ENCODE results near the gene ZMAT3.

ZMAT3 gene

GRCh38 chr3:179021119-179021903 lies 50.3 kb downstream of the ZMAT3 start:
- DNase-seq (ENCODE audit: low read depth) = no peak

DNA sequence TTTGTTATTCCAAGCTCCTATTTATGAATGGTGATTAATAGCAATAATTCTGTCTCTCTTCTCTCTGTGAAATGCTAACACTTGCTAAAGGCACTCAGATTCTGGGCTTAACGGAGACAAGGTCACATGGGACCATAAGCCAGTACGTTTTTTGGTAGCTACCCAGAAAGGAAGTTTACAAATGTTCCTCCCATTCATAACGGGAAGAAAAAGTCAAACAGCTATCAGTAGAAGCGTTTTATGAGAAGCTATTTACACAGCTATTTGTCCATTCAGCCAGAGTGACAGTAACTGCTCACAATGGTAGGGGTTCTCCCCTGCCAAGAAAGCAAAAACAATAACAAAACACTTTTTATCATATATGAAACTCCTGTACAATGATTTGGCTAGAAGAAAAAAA lies 51.5 kb downstream of the ZMAT3 start:
- DNase-seq (ENCODE audit: low read depth) = no peak

DNA sequence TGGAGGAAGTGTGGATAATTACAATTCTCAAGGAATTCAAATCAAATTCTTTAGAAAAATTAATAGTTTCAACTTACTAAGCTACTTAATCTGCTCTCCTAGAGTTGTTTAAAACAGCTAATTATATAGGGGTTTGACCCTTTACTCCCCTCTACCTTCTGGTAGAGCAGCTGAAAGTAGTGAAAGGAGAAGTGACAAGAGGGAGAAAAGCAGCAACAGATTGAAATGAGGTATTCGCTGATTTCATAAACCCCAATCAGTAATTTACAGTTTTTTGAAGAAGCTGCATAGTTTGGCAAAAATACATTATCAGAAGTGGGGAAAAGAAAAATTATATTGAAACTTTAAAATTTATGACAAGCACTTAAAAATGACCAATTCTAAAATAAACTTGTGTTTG lies 52.8 kb downstream of the ZMAT3 start:
- no peak for DNase-seq (ENCODE audit: low read depth)

GRCh38 chr3:179016979-179017670 lies 54.5 kb downstream of the ZMAT3 start:
- DNase-seq (ENCODE audit: low read depth) = no peak

- DNase-seq (ENCODE audit: low read depth) = peak; percentile 87
Observed at GRCh38 chr3:179015551-179016020, 56.0 kb downstream of the ZMAT3 start.

DNA sequence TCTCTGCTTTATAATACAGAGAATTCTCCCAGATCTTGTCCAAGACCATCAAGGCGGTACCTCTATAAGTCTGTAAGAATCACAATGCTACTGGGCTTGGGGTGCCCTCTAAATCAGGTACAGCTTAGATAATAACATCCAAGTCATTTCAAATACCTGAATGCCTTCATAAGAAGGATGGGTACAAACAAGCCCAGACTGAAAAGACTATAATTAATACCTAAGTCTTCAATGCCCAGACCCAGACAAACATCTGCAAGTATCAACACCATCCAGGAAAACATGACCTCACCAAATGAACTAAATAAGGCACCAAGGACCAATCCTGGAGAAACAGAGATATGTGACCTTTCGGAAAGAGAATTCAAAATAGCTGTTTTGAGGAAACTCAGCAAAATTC lies 65.9 kb downstream of the ZMAT3 start:
- DNase-seq (ENCODE audit: low read depth) = no peak

- DNase-seq (ENCODE audit: low read depth) = no peak
Observed at GRCh38 chr3:179005213-179005612, 66.4 kb downstream of the ZMAT3 start.

GRCh38 chr3:179000659-179001058 lies 71.0 kb downstream of the ZMAT3 start:
- no peak for DNase-seq (ENCODE audit: low read depth)

GRCh38 chr3:179000144-179000543 lies 71.5 kb downstream of the ZMAT3 start:
- peak; percentile 18 for DNase-seq (ENCODE audit: low read depth)

DNA sequence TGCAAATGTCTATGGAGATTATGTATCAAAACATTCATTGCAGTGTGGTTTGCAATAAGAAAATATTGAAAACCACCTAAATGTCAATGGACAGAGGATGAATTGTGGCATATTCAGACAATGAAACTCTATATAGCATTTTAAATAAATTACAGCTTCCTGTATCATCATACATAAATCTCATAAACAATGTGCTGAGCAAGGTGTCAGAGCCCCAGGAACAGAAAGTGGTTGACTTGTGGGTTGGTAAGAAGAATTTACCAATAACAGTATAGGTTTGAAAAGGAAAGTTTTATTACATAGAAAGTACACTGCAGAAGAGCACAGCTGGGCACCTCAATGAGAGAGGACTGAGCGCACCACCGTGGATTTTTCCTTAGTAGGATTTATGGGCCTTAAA lies 75.2 kb downstream of the ZMAT3 start:
- no peak for DNase-seq (ENCODE audit: low read depth)

DNA sequence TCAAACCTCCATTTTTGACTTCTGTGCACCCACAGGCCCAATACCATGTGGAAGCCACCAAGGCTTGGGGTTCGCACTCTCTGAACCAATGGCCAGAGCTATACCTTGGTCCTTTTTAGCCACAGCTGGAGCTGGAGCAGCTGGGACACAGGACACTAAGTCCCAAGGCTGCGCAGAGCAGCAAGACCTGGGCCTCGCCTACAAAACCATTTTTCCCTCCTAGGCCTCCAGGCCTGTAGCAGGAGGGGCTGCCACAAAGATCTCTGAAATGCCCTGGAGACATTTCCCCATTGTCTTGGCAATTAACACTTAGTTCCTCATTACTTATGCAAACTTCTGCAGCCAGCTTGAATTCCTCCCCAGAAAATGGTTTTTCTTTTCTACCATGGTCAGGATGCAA lies 81.3 kb downstream of the ZMAT3 start:
- no peak for DNase-seq (ENCODE audit: low read depth)

- DNase-seq (ENCODE audit: low read depth) = no peak
Observed at GRCh38 chr3:178989821-178990220, 81.8 kb downstream of the ZMAT3 start.

- DNase-seq (ENCODE audit: low read depth) = no peak
Observed at GRCh38 chr3:178987745-178988144, 83.9 kb downstream of the ZMAT3 start.

GRCh38 chr3:178986456-178986855 lies 85.2 kb downstream of the ZMAT3 start:
- no peak for DNase-seq (ENCODE audit: low read depth)

DNA sequence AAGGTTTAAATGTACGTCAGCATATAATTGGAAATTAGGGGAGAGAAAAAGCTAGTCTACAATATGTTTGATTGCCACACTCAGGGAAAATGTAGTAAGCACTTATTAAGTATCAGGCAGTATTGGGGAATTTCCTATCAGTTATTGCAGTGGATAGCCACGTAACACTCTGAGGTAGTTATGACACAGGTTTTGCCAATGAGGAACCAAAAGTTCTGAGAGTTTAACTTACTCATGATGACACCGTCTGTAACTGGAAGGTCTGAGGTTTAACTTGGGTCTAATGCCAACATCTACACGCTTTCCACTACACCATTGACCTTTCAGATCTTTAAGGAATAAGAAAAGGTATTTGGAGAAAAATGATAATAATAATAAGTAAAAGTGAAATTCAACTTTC lies 89.5 kb downstream of the ZMAT3 start:
- DNase-seq (ENCODE audit: low read depth) = peak; percentile 53

DNA sequence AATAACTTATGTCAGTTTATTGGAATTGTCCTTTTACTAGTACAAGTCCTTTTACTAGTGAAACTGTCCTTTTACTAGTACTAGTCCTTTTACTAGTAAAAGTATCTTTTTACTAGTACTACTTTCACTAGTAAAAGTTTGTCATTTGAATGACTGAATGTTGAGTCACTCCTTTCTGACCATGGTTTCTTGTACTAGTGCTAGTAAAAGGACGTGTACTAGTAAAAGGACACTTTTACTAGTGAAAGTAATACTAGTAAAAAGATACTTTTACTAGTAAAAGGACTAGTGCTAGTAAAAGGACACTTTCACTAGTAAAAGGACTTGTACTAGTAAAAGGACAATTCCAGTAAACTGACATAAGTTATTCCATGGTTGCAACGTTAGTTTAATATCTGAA lies 96.3 kb downstream of the ZMAT3 start:
- no peak for DNase-seq (ENCODE audit: low read depth)

GRCh38 chr3:178971614-178972013 lies 100.0 kb downstream of the ZMAT3 start:
- peak; percentile 52 for DNase-seq (ENCODE audit: low read depth)

DNA sequence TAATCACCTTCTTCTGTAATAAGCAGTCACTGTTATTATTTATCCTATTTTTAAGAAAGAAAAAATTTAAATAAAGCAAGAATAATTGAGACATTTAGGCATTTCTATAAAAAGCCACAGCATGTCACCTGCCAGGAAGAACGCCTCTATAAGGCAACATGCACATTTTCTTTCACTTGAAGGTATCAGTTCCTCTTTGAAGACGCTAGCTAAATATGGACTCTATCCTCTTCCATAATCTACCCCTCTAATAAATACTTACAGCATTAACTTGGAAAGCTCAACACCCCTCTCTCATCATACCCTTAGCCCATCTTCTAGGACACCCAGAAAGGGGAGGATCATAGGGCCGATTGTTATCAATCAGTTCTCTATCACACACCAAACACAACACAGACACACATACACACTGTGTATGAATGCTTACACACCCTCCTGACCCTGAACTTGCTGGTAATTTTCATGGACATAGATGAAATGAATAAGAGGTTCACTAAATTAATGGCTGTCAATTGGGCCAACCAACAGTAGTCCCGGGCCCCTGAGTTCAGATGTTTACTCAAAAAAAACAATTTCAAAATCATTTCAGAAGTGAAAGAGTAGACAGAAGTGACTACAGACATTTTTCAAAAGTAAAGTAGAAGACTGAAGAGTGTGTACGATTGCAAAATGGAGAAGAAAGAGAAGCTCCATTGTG lies 102.5 kb downstream of the ZMAT3 start:
- no peak for DNase-seq (ENCODE audit: low read depth)

Data from ELR (cell line).